Muscle of back (tissue), 13 donors: Measurements from ENCODE around the gene COA3. TPM values are rescaled to one million over a fixed set of nuclear protein-coding genes. Genes with fewer than 3 reads are reported as not detected.
A peak's percentile ranks its signal among the peaks of the same experiment; 100 is the strongest.

ENCODE experiments used
- DNase-seq, 3 donors: peaks; one replicate each; pipeline versions ENCODE4 v3.0.0 to v3.0.0-alpha.2; 2013
- long read RNA-seq, 9 donors: transcript quantifications; one replicate each; lab custom pipeline, GENCODE V29; 2026
- polyA plus RNA-seq, 10 donors: library from polyadenylated mRNA; unstranded; fragments of 120-200 nt; gene quantifications; one replicate each; pipeline ENCODE4 v1.2.1, GENCODE V29; 2013; ENCODE audit not compliant: insufficient read length in 10 of 10

Gene COA3
- 10 to 100 TPM; 48.5 to 61.5 (median 57.3) TPM for polyA plus RNA-seq
- long read RNA-seq, donor 1, transcript COA3-201 (2 exons, 771 nt) = major isoform, 35 of 35 reads
- long read RNA-seq, donor 1, partial matches to known transcripts = 0 of 35 reads
- long read RNA-seq, donor 1, other reads (novel, unspliced or antisense) = 0 of 35 reads
- long read RNA-seq, donor 2, transcript COA3-201 (2 exons, 771 nt) = major isoform, 33 of 33 reads
- long read RNA-seq, donor 2, partial matches to known transcripts = 0 of 33 reads
- long read RNA-seq, donor 2, other reads (novel, unspliced or antisense) = 0 of 33 reads
- long read RNA-seq, donor 3 = 0 reads
- long read RNA-seq, donor 4, transcript COA3-201 (2 exons, 771 nt) = major isoform, 38 of 38 reads
- long read RNA-seq, donor 4, partial matches to known transcripts = 0 of 38 reads
- long read RNA-seq, donor 4, other reads (novel, unspliced or antisense) = 0 of 38 reads
- long read RNA-seq, donor 5, transcript COA3-201 (2 exons, 771 nt) = major isoform, 55 of 55 reads
- long read RNA-seq, donor 5, partial matches to known transcripts = 0 of 55 reads
- long read RNA-seq, donor 5, other reads (novel, unspliced or antisense) = 0 of 55 reads
- long read RNA-seq, donor 6, transcript COA3-201 (2 exons, 771 nt) = major isoform, 64 of 64 reads
- long read RNA-seq, donor 6, partial matches to known transcripts = 0 of 64 reads
- long read RNA-seq, donor 6, other reads (novel, unspliced or antisense) = 0 of 64 reads
- long read RNA-seq, donor 7, transcript COA3-201 (2 exons, 771 nt) = major isoform, 39 of 39 reads
- long read RNA-seq, donor 7, partial matches to known transcripts = 0 of 39 reads
- long read RNA-seq, donor 7, other reads (novel, unspliced or antisense) = 0 of 39 reads
- long read RNA-seq, donor 8, transcript COA3-201 (2 exons, 771 nt) = major isoform, 30 of 30 reads
- long read RNA-seq, donor 8, partial matches to known transcripts = 0 of 30 reads
- long read RNA-seq, donor 8, other reads (novel, unspliced or antisense) = 0 of 30 reads
- long read RNA-seq, donor 9, transcript COA3-201 (2 exons, 771 nt) = major isoform, 6 of 6 reads
- long read RNA-seq, donor 9, partial matches to known transcripts = 0 of 6 reads
- long read RNA-seq, donor 9, other reads (novel, unspliced or antisense) = 0 of 6 reads

DNA sequence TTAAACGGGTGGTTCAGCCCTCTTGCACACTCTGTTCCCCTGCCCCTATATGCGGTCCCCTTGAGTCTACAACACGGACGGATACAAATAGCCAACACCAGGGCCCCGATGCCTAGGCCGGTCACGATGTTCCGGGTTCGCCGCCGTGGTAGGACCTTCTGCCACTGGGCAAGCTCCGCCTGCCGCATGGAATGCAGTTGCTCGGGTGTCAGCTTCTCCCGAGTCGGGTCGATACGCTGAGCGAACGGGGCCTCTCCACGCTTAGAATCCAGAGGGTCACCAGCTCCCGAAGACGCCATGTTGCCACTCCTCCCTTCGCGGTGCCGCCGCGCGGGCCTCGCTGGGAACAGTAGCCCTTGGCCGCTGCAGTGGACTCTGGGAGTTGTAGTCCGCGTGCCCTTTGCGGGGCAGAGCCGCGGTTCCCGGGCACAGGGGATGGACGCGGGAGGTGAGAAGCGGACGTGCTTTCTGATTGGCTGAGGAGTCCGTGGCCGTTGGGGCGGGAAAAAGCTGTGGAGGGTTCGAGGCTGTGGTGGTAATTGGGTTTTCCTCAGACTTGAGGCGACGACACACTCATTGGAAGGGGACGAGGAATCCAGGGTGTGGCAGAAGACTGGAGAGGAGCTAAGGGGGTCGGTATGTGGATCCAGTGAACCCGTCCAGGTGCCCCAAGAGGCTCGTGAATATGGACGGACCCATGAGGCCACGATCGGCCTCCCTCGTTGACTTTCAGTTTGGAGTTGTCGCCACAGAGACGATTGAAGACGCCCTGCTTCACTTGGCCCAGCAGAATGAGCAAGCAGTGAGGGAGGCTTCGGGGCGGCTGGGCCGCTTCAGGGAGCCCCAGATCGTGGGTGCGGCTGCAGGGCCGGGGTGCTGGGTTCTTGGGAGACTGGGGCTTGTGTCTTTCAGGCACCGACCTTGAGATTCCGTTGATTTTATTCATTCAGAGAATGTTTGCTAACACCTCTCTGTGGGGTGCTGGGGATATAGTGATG, at the start of gene COA3, which contains the start of gene CNTD1:
Gene COA3 (minus strand): TSS at position 322 of the 998 bp plus-strand sequence. CDS start 23 bp downstream, at position 299.
Gene CNTD1 (plus strand): TSS at position 479 of the 998 bp plus-strand sequence. CDS start 207 bp downstream, at position 686.
- DNase-seq = peak; percentile 75 to 95 (median 88)

- DNase-seq = no peak
Measured at GRCh38 chr17:42848093-42848492, 49.6 kb upstream of the COA3 start.

- DNase-seq = no peak
Measured at GRCh38 chr17:42846594-42847280, 48.2 kb upstream of the COA3 start.

- DNase-seq = no peak
Measured at GRCh38 chr17:42845918-42846593, 47.6 kb upstream of the COA3 start.

DNA sequence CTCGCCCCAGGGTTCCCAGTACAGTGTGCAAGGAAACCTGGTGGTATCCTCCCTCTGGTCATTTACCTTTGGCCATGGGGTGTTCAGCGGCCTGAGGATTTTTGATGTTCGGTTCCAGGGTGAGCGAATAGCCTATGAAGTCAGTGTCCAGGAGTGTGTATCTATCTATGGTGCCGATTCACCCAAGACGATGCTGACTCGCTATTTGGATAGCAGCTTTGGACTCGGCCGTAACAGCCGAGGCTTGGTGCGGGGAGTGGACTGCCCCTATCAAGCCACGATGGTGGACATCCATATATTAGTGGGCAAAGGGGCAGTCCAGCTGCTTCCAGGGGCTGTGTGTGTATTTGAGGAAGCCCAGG, 47.0 kb upstream of the COA3 start:
- no peak for DNase-seq

DNA sequence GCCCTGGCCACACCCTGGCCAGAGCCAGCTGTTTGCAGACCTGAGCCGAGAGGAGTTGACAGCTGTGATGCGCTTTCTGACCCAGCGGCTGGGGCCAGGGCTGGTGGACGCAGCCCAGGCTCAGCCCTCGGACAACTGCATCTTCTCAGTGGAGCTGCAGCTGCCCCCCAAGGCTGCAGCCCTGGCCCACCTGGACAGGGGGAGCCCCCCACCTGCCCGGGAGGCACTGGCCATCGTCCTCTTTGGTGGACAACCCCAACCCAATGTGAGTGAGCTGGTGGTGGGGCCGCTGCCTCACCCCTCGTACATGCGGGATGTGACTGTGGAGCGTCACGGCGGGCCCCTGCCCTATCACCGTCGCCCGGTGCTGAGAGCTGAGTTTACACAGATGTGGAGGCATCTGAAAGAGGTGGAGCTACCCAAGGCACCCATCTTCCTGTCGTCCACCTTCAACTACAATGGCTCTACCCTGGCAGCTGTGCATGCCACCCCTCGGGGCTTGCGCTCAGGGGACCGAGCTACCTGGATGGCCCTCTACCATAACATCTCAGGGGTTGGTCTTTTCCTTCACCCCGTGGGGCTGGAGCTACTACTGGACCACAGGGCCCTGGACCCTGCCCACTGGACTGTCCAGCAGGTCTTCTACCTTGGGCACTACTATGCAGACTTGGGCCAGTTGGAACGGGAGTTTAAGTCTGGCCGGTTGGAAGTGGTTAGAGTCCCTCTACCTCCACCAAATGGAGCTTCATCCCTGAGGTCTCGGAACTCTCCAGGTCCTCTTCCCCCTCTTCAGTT, 46.5 kb upstream of the COA3 start:
- no peak for DNase-seq

DNA sequence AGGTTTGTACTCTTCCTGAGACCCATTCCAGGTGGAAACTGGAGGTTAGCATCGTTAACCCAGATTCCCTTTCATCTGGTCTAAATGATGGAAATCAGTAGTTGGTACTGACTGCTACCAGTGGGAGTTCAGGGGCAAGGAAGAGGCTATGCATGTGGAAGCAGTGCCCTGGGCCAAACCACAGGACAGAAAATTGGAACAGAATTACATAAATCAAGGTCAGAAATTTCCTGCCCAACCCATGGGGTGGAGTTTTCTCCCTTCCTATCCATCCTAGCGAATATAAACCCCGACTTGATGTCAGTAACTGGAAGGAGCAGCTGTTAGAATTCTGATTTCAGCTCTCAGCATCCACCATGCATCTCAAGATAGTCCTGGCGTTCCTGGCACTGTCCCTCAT, 45.8 kb upstream of the COA3 start, which contains the start of gene AOC2:
Gene AOC2 (plus strand): TSS at position 310 of the 400 bp plus-strand sequence. CDS start 47 bp downstream, at position 357.
- no peak for DNase-seq

GRCh38 chr17:42843358-42843934, 44.9 kb upstream of the COA3 start:
- peak; percentile 47 to 77 (median 60) for DNase-seq

DNA sequence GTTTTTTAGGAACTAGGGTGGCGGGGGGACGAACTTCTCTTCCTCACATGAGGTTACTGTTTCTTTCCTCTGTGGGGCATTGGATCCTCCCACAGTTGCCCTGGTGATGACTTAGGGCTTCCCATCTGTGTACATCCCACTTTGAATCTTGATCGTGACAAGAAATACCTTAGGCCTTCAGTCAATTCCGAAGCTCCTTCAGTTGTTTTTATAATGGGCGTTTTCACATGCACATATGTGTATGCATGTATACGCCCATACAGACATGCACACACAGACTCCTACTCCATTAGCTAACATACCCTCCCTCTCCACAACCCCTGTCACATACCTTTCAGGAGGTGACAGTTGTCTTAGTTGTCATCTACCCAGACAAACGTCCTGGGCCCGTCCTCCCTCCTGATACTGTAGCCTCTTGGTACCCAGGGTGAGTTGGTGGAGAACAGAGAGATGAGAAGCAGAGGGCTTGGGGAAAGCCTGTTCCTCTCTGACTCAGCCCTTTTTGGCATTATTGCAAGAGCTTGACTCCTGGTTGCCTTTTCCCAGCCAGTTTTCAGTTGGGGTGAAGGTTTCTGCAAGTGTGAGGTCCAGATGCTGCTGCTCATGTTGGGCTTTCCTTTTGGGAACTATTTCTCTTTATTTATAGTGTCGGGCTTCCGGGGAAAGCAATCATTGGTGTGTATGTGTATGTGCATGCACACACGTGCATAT, 43.6 kb upstream of the COA3 start:
- no peak for DNase-seq

GRCh38 chr17:42835732-42836131, 37.2 kb upstream of the COA3 start:
- DNase-seq = no peak

- DNase-seq = no peak
Measured at GRCh38 chr17:42833767-42834422, 35.4 kb upstream of the COA3 start.

DNA sequence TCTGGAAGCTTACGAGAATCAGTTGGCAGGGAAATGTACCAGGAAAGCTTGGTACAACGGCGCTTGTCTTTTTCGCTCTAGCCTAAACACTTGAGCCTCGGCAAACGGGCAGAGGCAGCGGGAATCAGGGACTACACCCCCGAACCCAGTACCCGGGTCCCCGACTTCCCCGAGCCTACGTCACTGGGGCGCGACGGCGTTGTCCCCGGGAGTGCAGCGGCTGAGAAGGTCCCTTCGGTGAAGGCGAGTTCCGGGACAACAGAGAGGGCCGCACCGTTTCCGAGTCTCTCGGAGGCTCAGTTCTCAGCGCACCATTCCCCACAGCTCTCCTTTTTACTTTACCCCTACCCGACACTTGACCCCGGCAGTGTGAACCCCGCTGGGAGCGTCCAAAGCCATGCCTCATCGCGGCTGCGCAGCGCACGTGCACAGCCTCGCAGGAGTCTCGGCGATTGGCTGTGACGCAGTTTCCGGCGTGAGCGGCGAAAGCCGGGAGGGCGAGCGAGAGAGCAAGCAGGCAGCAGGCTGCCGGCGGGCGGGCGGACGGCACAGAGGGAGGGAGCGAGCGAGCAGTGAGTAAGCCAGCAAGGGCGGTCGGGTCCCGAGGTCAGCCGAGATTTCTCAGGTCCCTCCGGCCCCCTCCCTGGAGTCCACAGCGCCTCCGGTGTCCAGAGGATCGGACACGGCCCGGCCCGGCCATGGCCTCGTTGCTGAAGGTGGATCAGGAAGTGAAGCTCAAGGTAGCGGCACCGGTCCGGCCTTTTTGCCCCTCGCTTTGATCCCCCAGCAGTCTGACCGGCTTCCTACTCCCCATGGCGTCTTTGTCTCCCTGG, 34.6 kb upstream of the COA3 start, which contains the start of gene PSME3:
Gene PSME3 (plus strand): TSS at position 464 of the 833 bp plus-strand sequence. CDS start 235 bp downstream, at position 699.
- DNase-seq = peak; percentile 87 to 98 (median 92)

- DNase-seq = no peak
Measured at GRCh38 chr17:42832213-42832933, 33.9 kb upstream of the COA3 start.

DNA sequence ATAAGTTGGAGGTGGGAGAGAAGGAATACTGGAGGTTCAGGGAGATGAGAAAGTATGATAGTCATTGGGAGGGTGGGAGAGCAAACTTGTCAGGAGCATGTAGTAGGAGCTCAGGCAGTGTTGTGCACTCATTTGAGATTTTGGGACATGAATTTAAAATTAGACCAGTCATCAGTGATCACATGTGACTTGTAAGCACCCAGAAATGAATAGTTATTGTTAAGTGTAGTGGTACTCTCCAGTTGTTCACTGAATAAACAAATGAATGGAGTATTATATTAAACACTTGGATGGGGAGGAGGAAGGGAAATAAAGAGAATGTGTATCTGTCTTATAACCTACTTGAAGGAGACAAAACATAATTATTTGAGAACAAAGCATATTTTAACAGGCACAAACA, 32.5 kb upstream of the COA3 start:
- no peak for DNase-seq

DNA sequence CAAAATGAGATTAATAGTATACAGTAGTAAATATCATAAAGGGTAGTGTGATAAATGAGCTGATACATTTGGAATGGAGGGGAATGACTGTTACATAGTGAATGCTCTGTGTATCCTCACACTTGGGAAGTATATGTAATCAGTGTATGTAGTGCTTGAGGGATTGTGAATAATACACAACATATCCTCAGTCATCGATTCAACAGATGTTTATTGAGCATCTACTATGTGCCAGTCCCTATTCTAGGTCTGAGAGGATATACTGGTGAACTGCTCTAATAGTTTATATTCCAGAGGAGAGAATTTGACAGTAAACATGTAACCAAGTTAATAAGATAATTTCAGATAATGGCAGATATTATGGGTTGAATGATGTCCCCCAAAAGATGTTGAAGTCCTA, 29.0 kb upstream of the COA3 start:
- DNase-seq = no peak
